ENCODE measurements around the gene POC1A. TPM values are rescaled to one million over a fixed set of nuclear protein-coding genes. Genes with fewer than 3 reads are reported as not detected.

Gene POC1A
- total RNA-seq, 1 experiment from 2014 or later: 29.0 TPM

GRCh38 chr3:52077925-52078324, 76.3 kb downstream of the POC1A start:
- no peak overlapping the region for H3K27ac ChIP-seq (ENCODE audit: insufficient read length, low read depth, low read length)
- H3K4me3 Mint-ChIP-seq: no peak overlapping the region
- no peak overlapping the region for H4K5ac ChIP-seq (ENCODE audit: insufficient read length, low read depth, low read length)
- H3K4ac ChIP-seq (ENCODE audit: low read depth, low read length): no peak overlapping the region
- H2BK120ac ChIP-seq (ENCODE audit: low read depth, low read length, poor library complexity, severe bottlenecking): no peak overlapping the region
- H3K9me3 ChIP-seq (ENCODE audit: control insufficient read depth, low read depth, low read length): no peaks in the 10 kb centered on the region
- H2BK15ac ChIP-seq (ENCODE audit: low read depth, low read length): no peak overlapping the region
- H3K4me1 Mint-ChIP-seq: no peaks in the 10 kb centered on the region
- H2AFZ ChIP-seq (ENCODE audit: low read length): no peak overlapping the region
- no peak overlapping the region for H3K14ac ChIP-seq (ENCODE audit: insufficient read depth, low read length)
- no peak overlapping the region for H3K18ac ChIP-seq (ENCODE audit: insufficient read length, low read depth, low read length)
- H2AK5ac ChIP-seq (ENCODE audit: insufficient read length, low read length): no peak overlapping the region
- no peak overlapping the region for H2BK12ac ChIP-seq (ENCODE audit: insufficient read length, low read depth, low read length)
- DNase-seq: no peak
- no peaks in the 10 kb centered on the region for H3K4me1 ChIP-seq (ENCODE audit: insufficient read depth, low read length)
- H4K91ac ChIP-seq (ENCODE audit: insufficient read length, low read depth, low read length): no peak overlapping the region
- peaks cover 0 to 29% (median 19%) of the 10 kb centered on the region in 3 experiments; a peak in 5 of 7 replicates for H3K36me3 Mint-ChIP-seq (ENCODE audit: insufficient read depth in 1 of 3, low read depth in 3 of 3)
- H3K9me3 Mint-ChIP-seq: no peaks in the 10 kb centered on the region
- no peak overlapping the region for H3K23ac ChIP-seq (ENCODE audit: insufficient read length, low read depth, low read length)
- no peak overlapping the region for H4K8ac ChIP-seq (replicated peaks; ENCODE audit: insufficient read length, low read depth, low read length)
- peak overlapping the region in 1 of 3 experiments; percentile 70; a peak in 1 of 7 replicates for H3K27ac Mint-ChIP-seq
- H3K4me2 ChIP-seq (ENCODE audit: insufficient read depth, insufficient read length, low read length): no peak overlapping the region
- WGBS (ENCODE audit: extremely low coverage, insufficient read length, low lambda C conversion rate): no CpG with 5 or more reads among the region's 3 CpGs
- no peak overlapping the region for H3T11ph ChIP-seq (ENCODE audit: low read length)
- no peaks in the 10 kb centered on the region for H3K79me2 ChIP-seq (ENCODE audit: insufficient read depth, low read length)
- H3K56ac ChIP-seq (ENCODE audit: insufficient read length, low read depth, low read length): no peak overlapping the region
- no peak overlapping the region for H2BK20ac ChIP-seq (ENCODE audit: low read depth, low read length, poor library complexity, severe bottlenecking)
- no peak for TF ChIP-seq CTCF (conservative IDR thresholded peaks at IDR 0.05)
- no peaks in the 10 kb centered on the region for H4K20me1 ChIP-seq (ENCODE audit: control insufficient read depth, insufficient read depth, insufficient read length)
- H3K9ac ChIP-seq (ENCODE audit: extremely low read depth, insufficient read length, low read length): no peak overlapping the region
- H3K27me3 Mint-ChIP-seq (ENCODE audit: low read depth): no peaks in the 10 kb centered on the region
- no peaks in the 10 kb centered on the region for H3K23me2 ChIP-seq (ENCODE audit: insufficient read length, low read depth, low read length, poor library complexity, severe bottlenecking)
- no peaks in the 10 kb centered on the region for H3K79me1 ChIP-seq (ENCODE audit: insufficient read depth, low read depth, low read length, poor library complexity, severe bottlenecking)
- H2BK5ac ChIP-seq (ENCODE audit: insufficient read length, low read length): no peak overlapping the region
- no peaks in the 10 kb centered on the region for H3K27me3 ChIP-seq (ENCODE audit: insufficient read depth, low read length)

All from H9 (cell line).